GM12878 (cell line): ENCODE data around the gene KLHL36. TPM values are rescaled to one million over a fixed set of nuclear protein-coding genes. Genes with fewer than 3 reads are reported as not detected.

ENCODE experiments used
- ATAC-seq: fragments of 200-7000 bp; cut with Tn5 transposase; 3 replicates; pipeline ENCODE4 v1.9.1; 2020; ENCODE audit warnings: mild to moderate bottlenecking, moderate library complexity
- BruUV-seq: library from RNA; stranded (reverse); fragments of 400-500 nt; replicated peaks from 2 replicates; lab custom pipeline; 2021; lab: Mats Ljungman, UMichigan
- CTCF ChIA-PET: fragments of 300-600 bp; sonication (Branson Sonifier 250); formaldehyde crosslinking; extraction: SDS; loops from one replicate; lab custom pipeline; 2021; ENCODE audit warnings: inconsistent platforms; lab: Yijun Ruan, JAX
- POLR2A ChIA-PET: fragments of 350-600 bp; formaldehyde crosslinking; extraction: SDS; loops from one replicate; lab custom pipeline; 2021; ENCODE audit warnings: inconsistent platforms; lab: Charles Lee
- RAD21 ChIA-PET: fragments of 300-600 bp; sonication (Branson Sonifier 250); formaldehyde crosslinking; loops from one replicate; lab custom pipeline; 2023; ENCODE audit warnings: antibody characterized with exemption; ENCODE audit not compliant: unreplicated experiment; lab: Charles Lee
- SMC1A ChIA-PET: fragments of 300-600 bp; sonication (Branson Sonifier 250); formaldehyde crosslinking; loops from one replicate; lab custom pipeline; 2023; ENCODE audit not compliant: unreplicated experiment, uncharacterized antibody; lab: Charles Lee
- DNase-seq: peaks from one replicate; pipeline ENCODE4 v3.0.0-alpha.2; 2011; ENCODE audit warnings: low read depth, low spot score
- FAIRE-seq: peaks from 3 replicates; lab custom pipeline; 2011; peaks lifted over from hg19 to GRCh38; lab: Jason Lieb, UNC
- H2AFZ ChIP-seq: 2 replicates; pipeline ENCODE4 v1.6.0; 2011; ENCODE audit warnings: low read depth, low read length, control low read depth; ENCODE audit not compliant: control insufficient read depth
- H3K27ac ChIP-seq: 2 replicates; pipeline ENCODE4 v1.5.1; 2011; ENCODE audit warnings: control low read depth; ENCODE audit not compliant: control insufficient read depth, insufficient read depth
- H3K27me3 ChIP-seq, 2 experiments: replicated peaks in 1 of 2; 2 replicates each; pipeline versions ENCODE4 v1.6.0 to v1.6.1; 2011; ENCODE audit warnings: low read length in 1 of 2; ENCODE audit not compliant: control insufficient read depth in 2 of 2, insufficient read depth in 2 of 2
- H3K36me3 ChIP-seq, 2 experiments: 2 replicates each; pipeline ENCODE4 v1.5.1; 2011; ENCODE audit warnings: low read length in 1 of 2; ENCODE audit not compliant: control insufficient read depth in 2 of 2, insufficient read depth in 2 of 2
- H3K4me1 ChIP-seq: 2 replicates; pipeline ENCODE4 v1.6.1; 2011; ENCODE audit warnings: mild to moderate bottlenecking, low read length, moderate library complexity, mixed read lengths; ENCODE audit not compliant: control insufficient read depth, insufficient read depth
- H3K4me2 ChIP-seq: 2 replicates; pipeline ENCODE4 v1.6.0; 2011; ENCODE audit warnings: control low read depth; ENCODE audit not compliant: control insufficient read depth, insufficient read depth
- H3K4me3 ChIP-seq: fragments of 200-600 bp; sonication (generic); 2 replicates; pipeline ENCODE4 v1.5.1; 2016
- H3K79me2 ChIP-seq: 2 replicates; pipeline ENCODE4 v1.6.0; 2011; ENCODE audit warnings: low read length; ENCODE audit not compliant: control insufficient read depth, insufficient read depth
- H3K9ac ChIP-seq: 2 replicates; pipeline ENCODE4 v1.8.0; 2011; ENCODE audit warnings: low read length, control low read depth, mixed read lengths; ENCODE audit not compliant: control insufficient read depth, insufficient read depth
- H3K9me3 ChIP-seq: replicated peaks from 3 replicates; pipeline ENCODE4 v1.5.1; 2011; ENCODE audit warnings: mild to moderate bottlenecking, low read length; ENCODE audit not compliant: control insufficient read depth, insufficient read depth
- H4K20me1 ChIP-seq: 2 replicates; pipeline ENCODE4 v1.6.0; 2011; ENCODE audit not compliant: control insufficient read depth, insufficient read depth
- ATF3 ChIP-seq: IDR thresholded peaks from 2 replicates; pipeline ENCODE4 v1.6.1; 2011; ENCODE audit warnings: low read depth, mild to moderate bottlenecking, low read length, moderate library complexity, borderline replicate concordance; ENCODE audit errors: extremely low read depth
- CBFB ChIP-seq: IDR thresholded peaks from 2 replicates; pipeline ENCODE4 v1.6.1; 2016; ENCODE audit warnings: antibody characterized with exemption, low read depth
- CREM ChIP-seq: IDR thresholded peaks from 2 replicates; pipeline ENCODE4 v1.6.1; 2014; ENCODE audit warnings: antibody characterized with exemption, low read depth
- EZH2 ChIP-seq: IDR thresholded peaks from 2 replicates; pipeline ENCODE4 v1.6.1; 2012; ENCODE audit warnings: low read depth, mild to moderate bottlenecking, control low read depth, inconsistent platforms, low read length, borderline replicate concordance; ENCODE audit not compliant: control insufficient read depth
- MEF2B ChIP-seq: fragments of 450-650 bp; IDR thresholded peaks from 2 replicates; pipeline ENCODE4 v1.6.1; 2018; ENCODE audit warnings: mild to moderate bottlenecking, moderate library complexity; ENCODE audit not compliant: partially characterized antibody, poor library complexity, severe bottlenecking
- NRF1 ChIP-seq: conservative IDR thresholded peaks from 2 replicates; pipeline ENCODE4 v1.6.1; 2011; ENCODE audit warnings: mild to moderate bottlenecking, low read depth, low read length, improper control_type of control experiment
- POLR2AphosphoS2 ChIP-seq: IDR thresholded peaks from 2 replicates; pipeline ENCODE4 v1.6.1; 2011; ENCODE audit warnings: low read depth, mild to moderate bottlenecking, low read length, improper control_type of control experiment, moderate library complexity
- RAD51 ChIP-seq: fragments of 450-650 bp; IDR thresholded peaks from 2 replicates; pipeline ENCODE4 v1.6.1; 2016; ENCODE audit warnings: moderate library complexity, mild to moderate bottlenecking, inconsistent platforms
- RFX5 ChIP-seq: IDR thresholded peaks from 2 replicates; pipeline ENCODE4 v1.6.1; 2011; ENCODE audit warnings: low read depth, low read length, improper control_type of control experiment
- RUNX3 ChIP-seq: IDR thresholded peaks from 2 replicates; pipeline ENCODE4 v1.6.1; 2012; ENCODE audit warnings: low read length, inconsistent platforms
- YBX1 ChIP-seq: fragments of 450-650 bp; IDR thresholded peaks from 2 replicates; pipeline ENCODE4 v1.6.1; 2016; ENCODE audit warnings: antibody characterized with exemption
- YY1 ChIP-seq: IDR thresholded peaks from 2 replicates; pipeline ENCODE4 v1.6.1; 2011; ENCODE audit warnings: low read depth, mild to moderate bottlenecking, low read length
- WGBS: methylation state at CpG from one replicate; pipeline ENCODE4 v1.1.6; 2016; ENCODE audit warnings: low lambda C conversion rate; ENCODE audit not compliant: insufficient replicate concordance, insufficient coverage; ENCODE audit errors: missing lambda C conversion rate; 5-methylcytosine and 5-hydroxymethylcytosine counted together
- in situ Hi-C: fragments of 300-500 bp; cut with MboI; formaldehyde crosslinking; loops from 9 replicates; pipeline ENCODE4 v1.14.3; 2018; ENCODE audit warnings: mixed read lengths
- intact Hi-C: fragments of 100-400 bp; cut with micrococcal nuclease; formaldehyde crosslinking; loops from one replicate; pipeline ENCODE4 v1.14.2; 2022; ENCODE audit not compliant: unreplicated experiment
- polyA plus RNA-seq, 11 experiments: library from polyadenylated mRNA; depleted of rRNA in 4 of 11; unstranded in 6 of 11; stranded (reverse) in 5 of 11; fragments of >200 nt; fragmentation: Nextera tagmentation in 4 of 11; fragmentation: Illumina TruSeq in 1 of 11; extraction: Ambion mirVana in 4 of 11; extraction: Trizol in 1 of 11; gene quantifications; 1 replicate in 1 of 11; 2 replicates in 10 of 11; pipeline versions ENCODE4 v1.2.1 to v1.2.3, GENCODE V29; 2011 to 2016; ENCODE audit warnings: inconsistent platforms in 2 of 11, missing spikeins in 2 of 11, low read depth in 1 of 11
- total RNA-seq, 4 experiments: library from RNA; depleted of rRNA in 3 of 4; stranded (reverse); fragments of >200 nt in 3 of 4; fragmentation: Illumina TruSeq in 1 of 4; extraction: Trizol in 1 of 4; gene quantifications; 2 replicates each; pipeline versions ENCODE4 v1.2.1 to v1.2.3, GENCODE V29; 2013 to 2021

The KLHL36 gene
- total and polyA plus RNA-seq, 10 of the 15 experiments (the other 5 are each of a cell fraction or from before 2014, with no cell fraction given): 2.6 to 45.3 (median 16.8) TPM

GRCh38 chr16:84607694-84608093 lies 40.6 kb upstream of the KLHL36 start (continued):
- no peak for TF ChIP-seq ATF3
- TF ChIP-seq NRF1: no peak
- TF ChIP-seq RUNX3: peak; percentile 12; the same call in 1 of the 2 replicates
- no peak for TF ChIP-seq POLR2AphosphoS2

- H3K27ac ChIP-seq: peak overlapping the region; percentile 63
- in situ Hi-C loops: loop anchor here (10.0 to 25.0 kb wide), 2 partner anchors 653 to 954 kb away; partner anchors contain the start of gene OSGIN1
- no peak overlapping the region for H2AFZ ChIP-seq
- H3K36me3 ChIP-seq: peaks cover 10 to 18% of the 10 kb centered on the region in 2 experiments; a peak in 3 of 4 replicates
- no peaks in the 10 kb centered on the region for H3K27me3 ChIP-seq
- peak overlapping the region; percentile 92 for H3K4me2 ChIP-seq
- 15% methylated on average over 6 of the region's 6 CpGs for WGBS
- peaks cover 91% of the 10 kb centered on the region for H3K79me2 ChIP-seq
- peaks cover 54% of the 10 kb centered on the region for H3K4me1 ChIP-seq
- TF ChIP-seq MEF2B: no peak
- TF ChIP-seq RAD51: 0 out of 2 replicates have a peak, but pooled peaks have one; percentile 3
- 0 out of 2 replicates have a peak, but pooled peaks have one; percentile 6 for TF ChIP-seq CREM
- TF ChIP-seq CBFB: peak; percentile 63; the same call in 1 of the 2 replicates
- no peak for TF ChIP-seq YBX1
- TF ChIP-seq RFX5: 0 out of 2 replicates have a peak, but pooled peaks have one; percentile 27
- TF ChIP-seq YY1: no peak
- no peak for TF ChIP-seq EZH2
- TF ChIP-seq, all 136 proteins: peak for 4
- ATAC-seq: peak; percentile 27
- FAIRE-seq: no peak
- RAD21 ChIA-PET: interaction anchor here (1.2 to 13.6 kb wide), 4 partner anchors 8 to 14 kb away, joined by 3 to 224 read pairs (median 14); partner anchors contain the start of gene COTL1
- Histone ChIP-seq H3K4me3 (peak overlapping the region; percentile 43), H3K9ac (peak overlapping the region; percentile 55), H3K9me3 (peaks cover 11% of the 10 kb centered on the region; the same call in 2 of the 3 replicates), H4K20me1 (no peaks in the 10 kb centered on the region)
- TSS peak; percentile 94 for BruUV-seq
- POLR2A ChIA-PET: interaction anchor here (0.6 to 16.2 kb wide), 13 partner anchors 7 to 124 kb away, joined by 3 to 214 read pairs (median 5); partner anchors contain the start of gene COTL1
- SMC1A ChIA-PET: interaction anchor here (0.8 to 13.9 kb wide), 8 partner anchors 8 to 97 kb away, joined by 3 to 229 read pairs (median 4); partner anchors contain the start of gene COTL1
- CTCF ChIA-PET: interaction anchor here (0.8 to 2.7 kb wide), 10 partner anchors 9 to 122 kb away, joined by 3 to 9 read pairs (median 4); no protein-coding TSS in a partner anchor
- intact Hi-C loops: no loop called here
- DNase-seq: no peak
Observed at GRCh38 chr16:84608282-84608681, 40.0 kb upstream of the KLHL36 start.
